Natural killer cell (primary cell): ENCODE data around the gene SETD3. TPM values are rescaled to one million over a fixed set of nuclear protein-coding genes. Genes with fewer than 3 reads are reported as not detected.

Experiments
- ATAC-seq, 3 donors: fragments of 150-1000 bp in 2 of 3; fragments of 200-7000 bp in 1 of 3; cut with Tn5 transposase; 1 replicate in 1 of 3; 2 replicates in 2 of 3; pipeline ENCODE4 v1.10.0; 2021; ENCODE audit warnings: mild to moderate bottlenecking in 2 of 3, moderate library complexity in 2 of 3
- DNase-seq, 2 donors: peaks; one replicate each; pipeline versions ENCODE4 v3.0.0 to v3.0.0-alpha.2; 2013 to 2021; ENCODE audit warnings: mixed read lengths in 1 of 2
- H3K27ac ChIP-seq: one replicate; pipeline ENCODE4 v1.5.1; 2013; ENCODE audit warnings: mild to moderate bottlenecking, low read length
- H3K27me3 ChIP-seq: one replicate; pipeline ENCODE4 v1.6.1; 2013; ENCODE audit warnings: low read length; ENCODE audit not compliant: control insufficient read depth, insufficient read depth
- H3K36me3 ChIP-seq: one replicate; pipeline ENCODE4 v1.6.1; 2013; ENCODE audit warnings: low read length; ENCODE audit not compliant: control insufficient read depth, insufficient read depth
- H3K4me1 ChIP-seq: one replicate; pipeline ENCODE4 v1.6.1; 2013; ENCODE audit warnings: low read length; ENCODE audit not compliant: control insufficient read depth, insufficient read depth
- H3K4me3 ChIP-seq: one replicate; pipeline ENCODE4 v1.5.1; 2013; ENCODE audit warnings: low read length
- H3K9me3 ChIP-seq: one replicate; pipeline ENCODE4 v1.6.1; 2013; ENCODE audit warnings: low read length; ENCODE audit not compliant: control insufficient read depth, insufficient read depth
- H3K27ac Mint-ChIP-seq, 2 donors: one replicate each; pipeline ENCODE4 v1.8.0; 2022; ENCODE audit warnings: mild to moderate bottlenecking in 2 of 2, mixed read lengths in 2 of 2, moderate library complexity in 1 of 2
- H3K27me3 Mint-ChIP-seq, 2 donors: one replicate each; pipeline ENCODE4 v1.8.0; 2022; ENCODE audit warnings: low read depth in 2 of 2, mixed read lengths in 2 of 2
- H3K36me3 Mint-ChIP-seq: one replicate; pipeline ENCODE4 v1.8.0; 2022; ENCODE audit warnings: mixed read lengths
- H3K4me1 Mint-ChIP-seq, 2 donors: one replicate each; pipeline ENCODE4 v1.8.0; 2022; ENCODE audit warnings: mixed read lengths in 2 of 2
- H3K4me3 Mint-ChIP-seq: one replicate; pipeline ENCODE4 v1.8.0; 2022; ENCODE audit warnings: mild to moderate bottlenecking, moderate library complexity, mixed read lengths
- H3K9me3 Mint-ChIP-seq, 2 donors: one replicate each; pipeline ENCODE4 v1.8.0; 2022; ENCODE audit warnings: mixed read lengths in 2 of 2
- CTCF ChIP-seq: fragments of 200-600 bp; IDR thresholded peaks from one replicate; pipeline ENCODE4 v1.8.0; 2022; ENCODE audit warnings: antibody characterized with exemption
- WGBS: methylation state at CpG from one replicate; pipeline ENCODE4 v1.1.7; 2013; ENCODE audit warnings: missing lambda C conversion rate; ENCODE audit not compliant: insufficient coverage; 5-methylcytosine and 5-hydroxymethylcytosine counted together
- intact Hi-C: fragments of 100-400 bp; cut with micrococcal nuclease; formaldehyde crosslinking; loops from one replicate; pipeline ENCODE4 v1.14.2; 2022
- total RNA-seq, 4 donors: library from RNA; stranded (reverse); fragments of 120-200 nt in 1 of 4; gene quantifications; one replicate each; pipeline versions ENCODE4 v1.2.3 to v1.2.4, GENCODE V29; 2013 to 2022

Gene SETD3
- total RNA-seq, 3 donors from 2014 or later (not counting 1 experiment from before 2014, with no cell fraction given) = 111 to 160 (median 137) TPM

GRCh38 chr14:99354166-99354875, 126.3 kb downstream of the SETD3 start:
- H3K27ac ChIP-seq = no peak overlapping the region
- no peaks in the 10 kb centered on the region for H3K27me3 ChIP-seq
- no peaks in the 10 kb centered on the region for H3K27me3 Mint-ChIP-seq
- H3K9me3 ChIP-seq = no peaks in the 10 kb centered on the region
- 86% methylated on average over 7 of the region's 7 CpGs for WGBS
- no peaks in the 10 kb centered on the region for H3K36me3 Mint-ChIP-seq
- no peak overlapping the region for H3K4me3 ChIP-seq
- ATAC-seq (no peak), DNase-seq (no peak)
- H3K36me3 ChIP-seq = no peaks in the 10 kb centered on the region
- H3K27ac Mint-ChIP-seq = no peak overlapping the region
- H3K4me1 Mint-ChIP-seq = no peaks in the 10 kb centered on the region
- intact Hi-C loops = no loop called here
- no peaks in the 10 kb centered on the region for H3K4me1 ChIP-seq
- H3K9me3 Mint-ChIP-seq = no peaks in the 10 kb centered on the region
- no peak for TF ChIP-seq CTCF
- H3K4me3 Mint-ChIP-seq = no peak overlapping the region

GRCh38 chr14:99352688-99353280, 127.9 kb downstream of the SETD3 start:
- no peaks in the 10 kb centered on the region for H3K9me3 ChIP-seq
- no peaks in the 10 kb centered on the region for H3K9me3 Mint-ChIP-seq
- H3K27me3 Mint-ChIP-seq = peaks cover 0 to 2% of the 10 kb centered on the region in 2 donors
- TF ChIP-seq CTCF = no peak
- H3K27ac Mint-ChIP-seq = no peak overlapping the region
- H3K27ac ChIP-seq = no peak overlapping the region
- DNase-seq = no peak
- H3K4me1 Mint-ChIP-seq = peaks cover 0 to 6% of the 10 kb centered on the region in 2 donors
- no peaks in the 10 kb centered on the region for H3K36me3 ChIP-seq
- H3K4me3 ChIP-seq = no peak overlapping the region
- H3K36me3 Mint-ChIP-seq = no peaks in the 10 kb centered on the region
- no peak overlapping the region for H3K4me3 Mint-ChIP-seq
- peak in 1 of 3 donors; percentile 21 for ATAC-seq
- 88% methylated on average over 25 of the region's 26 CpGs for WGBS
- intact Hi-C loops = no loop called here
- H3K27me3 ChIP-seq = no peaks in the 10 kb centered on the region
- H3K4me1 ChIP-seq = no peaks in the 10 kb centered on the region

GRCh38 chr14:99351166-99352007, 129.3 kb downstream of the SETD3 start:
- no peak overlapping the region for H3K4me3 Mint-ChIP-seq
- Histone ChIP-seq H3K4me1 (no peaks in the 10 kb centered on the region), H3K4me3 (no peak overlapping the region), H3K36me3 (no peaks in the 10 kb centered on the region), H3K27me3 (no peaks in the 10 kb centered on the region), H3K9me3 (no peaks in the 10 kb centered on the region), H3K27ac (no peak overlapping the region)
- DNase-seq = no peak
- H3K27ac Mint-ChIP-seq = no peak overlapping the region
- intact Hi-C loops = no loop called here
- H3K27me3 Mint-ChIP-seq = peaks cover 0 to 3% of the 10 kb centered on the region in 2 donors
- no peak for TF ChIP-seq CTCF
- ATAC-seq = no peak
- WGBS = 76% methylated on average over 14 of the region's 14 CpGs
- H3K4me1 Mint-ChIP-seq = peaks cover 0 to 9% of the 10 kb centered on the region in 2 donors
- H3K36me3 Mint-ChIP-seq = no peaks in the 10 kb centered on the region
- no peaks in the 10 kb centered on the region for H3K9me3 Mint-ChIP-seq
